IPS DF 19.7 (cell line): ENCODE measurements around the gene ZNF44.

Experiments
- DNase-seq: peaks from one replicate; pipeline ENCODE4 v3.0.0-alpha.2; 2013; ENCODE audit warnings: low read depth, low spot score

Gene ZNF44

DNA sequence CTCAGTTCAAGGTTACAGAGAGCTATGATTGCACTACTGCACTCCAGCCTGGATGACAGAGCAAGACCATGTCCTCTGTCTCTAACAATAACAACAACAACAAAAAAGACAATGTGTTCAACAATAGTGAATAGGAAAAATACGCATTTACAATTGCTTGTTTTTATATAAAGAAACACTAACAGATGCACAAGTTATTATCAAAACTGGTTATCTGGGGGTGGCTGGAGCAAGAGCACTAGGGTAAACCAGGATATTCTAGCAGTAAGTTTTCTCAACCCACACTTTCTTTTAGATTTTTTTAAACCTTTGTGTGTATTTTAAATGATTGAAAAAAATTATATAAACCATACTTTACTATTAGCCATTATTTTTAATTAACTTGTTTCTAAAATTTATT, 33.1 kb downstream of the ZNF44 start:
- no peak for DNase-seq

DNA sequence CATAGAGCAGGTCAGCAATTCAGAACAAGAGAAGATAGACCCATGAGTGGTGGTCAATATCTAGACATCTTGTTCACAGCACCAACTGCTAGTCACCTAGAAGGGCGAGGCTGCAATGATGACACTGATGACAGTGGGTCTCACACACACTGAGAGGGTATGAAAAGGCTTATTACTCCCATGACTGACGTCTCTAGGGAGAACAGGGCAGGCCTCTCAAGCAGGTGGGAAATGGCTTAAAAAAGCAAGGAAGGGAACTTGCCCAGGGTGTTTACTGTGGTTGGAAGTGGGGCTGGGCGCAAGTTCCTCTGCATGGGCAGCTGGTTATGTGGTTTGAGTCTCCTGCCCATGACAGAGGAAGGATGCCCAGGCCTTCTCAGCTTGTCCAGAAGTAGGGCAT, 33.8 kb downstream of the ZNF44 start:
- DNase-seq = no peak

DNA sequence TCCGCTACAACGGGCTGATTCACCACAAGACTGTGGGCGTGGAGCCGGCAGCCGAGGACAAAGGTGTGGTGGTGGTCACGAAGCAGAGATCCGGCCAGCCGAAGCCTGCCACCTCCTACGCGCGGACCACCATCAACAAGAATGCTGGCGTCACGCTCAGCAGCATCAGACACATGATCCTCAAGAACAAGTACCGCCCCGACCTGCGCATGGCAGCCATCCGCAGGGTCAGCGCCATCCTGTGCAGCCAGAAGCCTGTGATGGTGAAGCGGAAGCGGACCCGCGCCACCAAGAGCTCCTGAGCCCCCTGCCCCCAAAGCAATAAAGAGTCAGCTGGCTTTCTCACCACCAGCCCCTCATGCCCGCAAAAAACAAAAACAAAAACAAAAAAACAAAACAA, 34.4 kb downstream of the ZNF44 start:
- no peak for DNase-seq

DNA sequence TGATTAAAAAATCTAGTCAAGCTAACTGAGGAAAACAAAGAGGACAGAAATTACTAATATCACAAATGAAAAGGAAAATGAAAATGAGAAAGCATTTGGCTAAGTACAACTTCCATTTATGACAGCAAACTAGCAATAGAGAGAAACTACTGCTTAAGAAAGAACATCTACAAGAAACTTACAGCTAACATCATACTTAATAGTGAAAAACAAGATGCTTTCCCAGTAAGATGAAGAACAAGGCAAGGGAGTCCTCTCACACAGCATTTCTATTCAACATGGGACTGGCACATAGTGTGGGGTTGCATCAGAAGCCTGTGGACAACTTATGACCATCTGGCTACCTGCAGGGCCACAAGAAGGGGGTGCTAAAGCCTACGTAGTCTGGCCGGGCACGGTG, 39.3 kb downstream of the ZNF44 start:
- no peak for DNase-seq

DNA sequence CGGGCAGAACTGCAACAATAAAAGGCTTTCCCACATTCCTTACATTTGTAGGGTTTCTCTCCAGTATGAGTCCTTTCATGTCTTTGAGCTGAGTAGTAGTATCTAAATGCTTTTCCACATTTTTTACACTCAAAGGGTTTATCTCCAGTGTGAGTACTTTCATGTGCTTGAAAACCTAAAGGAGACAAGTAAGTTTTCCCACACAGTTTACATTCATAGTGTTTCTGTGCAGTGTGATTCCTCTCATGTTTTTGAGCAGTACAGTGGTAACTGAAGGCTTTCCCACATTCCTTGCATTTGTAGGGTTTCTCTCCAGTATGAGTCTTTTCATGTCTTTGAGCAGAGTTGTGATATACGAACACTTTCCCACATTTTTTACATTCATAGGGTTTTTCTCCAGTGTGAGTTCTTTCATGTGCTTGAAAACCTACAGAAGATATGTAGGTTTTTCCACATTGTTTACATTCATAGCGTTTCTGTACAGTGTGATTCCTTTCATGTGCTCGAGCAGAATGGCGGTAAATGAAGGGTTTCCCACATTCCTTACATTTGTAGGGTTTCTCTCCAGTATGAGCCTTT, 47.0 kb downstream of the ZNF44 start:
- no peak for DNase-seq

DNA sequence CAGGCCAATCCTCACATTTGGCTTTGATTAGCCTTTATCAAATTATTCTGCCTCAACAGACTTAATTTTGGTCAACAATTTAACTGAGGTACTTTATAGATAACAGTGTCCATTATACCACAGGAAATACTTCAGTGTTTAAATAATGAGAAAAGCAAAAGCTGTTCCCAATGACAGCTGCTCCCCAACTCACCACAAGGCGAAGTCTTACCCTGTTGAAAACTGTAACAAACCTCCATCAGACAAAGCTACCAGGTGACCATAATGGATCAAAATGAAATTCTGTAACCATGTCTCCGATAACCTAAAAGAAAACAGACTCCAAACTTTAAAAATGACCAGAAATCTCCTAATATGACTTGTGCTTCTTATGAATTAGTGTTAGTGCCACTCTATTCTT, 50.3 kb downstream of the ZNF44 start:
- no peak for DNase-seq

DNA sequence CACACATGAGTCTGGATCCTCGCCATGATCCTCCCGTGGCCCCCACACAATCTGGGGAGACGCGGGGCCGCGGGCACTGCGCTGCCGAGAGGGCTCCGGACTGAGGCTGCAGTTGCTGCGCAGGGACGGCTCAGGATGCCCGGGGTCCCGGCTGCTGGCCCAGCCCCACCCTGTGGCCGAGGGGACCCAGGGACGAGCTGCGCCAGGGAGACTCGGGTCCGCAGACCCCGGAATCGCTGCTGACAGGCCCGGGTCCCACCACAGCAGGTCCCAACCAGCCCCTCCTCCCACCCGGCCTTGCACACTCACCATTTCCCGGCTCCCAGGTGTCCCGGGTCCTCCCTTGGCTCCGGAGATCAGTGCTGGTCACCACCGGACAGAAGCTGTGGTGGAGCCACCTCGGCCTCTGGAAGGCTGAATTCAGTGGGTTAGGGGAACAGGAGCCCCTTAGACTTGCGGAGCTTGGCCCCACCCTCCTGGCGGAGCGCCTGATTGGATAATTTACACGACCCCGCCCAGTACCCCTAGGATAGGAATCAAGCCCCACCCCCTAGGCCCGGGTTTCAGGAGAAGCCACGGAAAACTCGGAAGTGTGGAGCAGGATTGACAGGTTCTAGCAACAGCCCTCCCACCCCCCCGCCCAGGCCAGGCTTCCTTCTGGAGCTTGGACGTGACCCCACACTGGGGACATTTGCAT, 57.4 kb downstream of the ZNF44 start:
- no peak for DNase-seq

DNA sequence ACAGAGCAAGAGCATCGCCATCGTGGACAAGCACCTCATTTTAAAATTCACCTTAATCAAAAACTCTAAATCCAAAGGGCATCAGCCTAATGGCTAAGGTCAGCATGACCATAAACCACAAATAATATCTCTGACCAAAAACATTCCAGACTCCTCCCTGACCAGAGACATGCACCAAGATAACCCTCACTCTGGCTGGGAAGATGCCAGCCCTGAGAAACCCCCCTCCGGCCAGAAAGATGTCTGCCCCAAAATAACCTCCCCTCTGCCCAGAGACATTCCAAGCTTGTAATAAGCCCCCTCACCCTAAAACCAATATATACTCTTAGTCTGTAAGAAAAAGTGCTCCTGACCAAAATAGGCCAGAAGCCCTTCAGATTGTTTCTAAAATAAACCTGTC, 61.7 kb downstream of the ZNF44 start:
- DNase-seq = no peak

DNA sequence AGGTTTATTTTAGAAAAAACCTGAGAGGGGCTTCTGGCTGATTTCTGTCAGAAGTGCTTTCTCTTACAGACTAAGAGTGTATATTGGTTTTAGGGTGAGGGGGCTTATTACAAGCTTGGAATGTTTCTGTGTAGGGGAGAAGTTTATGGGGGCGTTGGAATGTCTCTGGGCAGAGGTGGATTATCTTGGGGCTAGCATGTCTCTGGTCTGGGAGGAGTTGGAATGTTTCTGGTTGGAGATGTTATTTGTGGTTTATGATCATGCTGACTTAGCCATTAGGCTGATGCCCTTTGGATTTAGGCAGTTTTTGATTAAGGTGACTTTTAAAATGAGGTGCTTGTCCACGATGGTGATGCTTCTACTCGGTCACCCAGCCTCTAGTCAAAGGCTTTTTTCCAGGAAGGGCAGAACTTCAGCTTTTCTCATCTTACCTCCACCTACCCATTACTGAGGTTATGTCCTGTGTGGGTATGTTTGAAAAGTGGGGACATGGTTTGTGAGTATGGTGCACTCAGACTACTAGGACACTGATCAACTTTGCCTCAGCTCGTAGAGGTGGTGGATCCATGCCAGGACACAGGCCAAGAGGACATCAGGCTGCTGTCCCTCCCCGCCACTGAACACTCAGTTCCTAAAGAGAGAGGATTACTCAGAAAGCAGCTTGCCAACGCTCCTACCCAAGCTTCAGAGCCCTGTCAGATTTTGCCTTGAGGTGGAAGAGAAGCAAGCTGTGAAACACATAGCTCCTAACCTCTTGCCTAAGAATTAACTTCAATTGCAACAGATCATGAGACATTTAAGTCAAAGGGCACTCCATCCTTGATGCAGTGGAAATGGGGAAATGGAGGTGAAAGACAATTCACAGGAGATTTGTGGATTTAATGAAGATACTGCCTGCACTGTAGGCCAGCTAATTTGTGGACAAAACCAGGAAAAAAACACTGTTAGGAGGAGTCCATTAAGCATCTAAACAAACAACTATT, 63.6 kb downstream of the ZNF44 start:
- no peak for DNase-seq

DNA sequence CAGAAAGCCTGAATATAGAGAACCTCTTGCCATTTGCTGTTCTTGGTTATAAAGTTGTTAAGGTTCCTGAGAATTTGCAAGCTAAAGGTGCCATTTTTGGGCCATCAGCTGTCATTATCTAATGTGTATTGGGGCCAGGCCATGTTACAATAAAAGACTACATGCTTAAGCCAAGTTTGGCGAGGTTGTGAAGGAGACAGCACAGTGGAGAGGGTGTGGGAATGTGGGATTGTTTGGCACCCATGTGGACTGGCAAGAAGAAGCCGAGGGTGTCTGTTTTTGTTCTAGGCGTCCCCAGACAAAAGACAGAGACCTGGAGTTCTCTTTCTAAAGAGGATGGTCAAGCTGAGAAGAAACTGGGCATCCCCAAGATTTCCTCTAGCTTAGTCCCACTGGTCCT, 64.7 kb downstream of the ZNF44 start:
- DNase-seq = no peak

DNA sequence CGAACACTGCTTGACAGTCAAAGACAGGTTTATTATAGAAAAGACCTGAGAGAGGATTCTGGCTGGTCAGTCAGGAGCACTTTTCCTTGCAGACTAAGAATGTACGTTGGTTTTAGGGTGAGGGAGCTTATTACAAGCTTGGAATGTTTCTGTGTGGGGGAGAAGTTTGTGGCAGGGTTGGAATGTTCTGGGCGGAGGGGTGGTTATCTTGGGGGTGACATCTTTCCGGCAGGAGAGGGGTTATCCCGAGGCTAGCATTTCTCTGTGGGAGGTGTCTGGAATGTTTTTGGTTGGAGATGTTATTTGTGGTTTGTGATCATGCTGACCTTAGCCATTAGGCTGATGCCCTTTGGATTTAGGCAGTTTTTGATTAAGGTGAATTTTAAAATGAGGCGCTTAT, 70.0 kb downstream of the ZNF44 start:
- DNase-seq = no peak

DNA sequence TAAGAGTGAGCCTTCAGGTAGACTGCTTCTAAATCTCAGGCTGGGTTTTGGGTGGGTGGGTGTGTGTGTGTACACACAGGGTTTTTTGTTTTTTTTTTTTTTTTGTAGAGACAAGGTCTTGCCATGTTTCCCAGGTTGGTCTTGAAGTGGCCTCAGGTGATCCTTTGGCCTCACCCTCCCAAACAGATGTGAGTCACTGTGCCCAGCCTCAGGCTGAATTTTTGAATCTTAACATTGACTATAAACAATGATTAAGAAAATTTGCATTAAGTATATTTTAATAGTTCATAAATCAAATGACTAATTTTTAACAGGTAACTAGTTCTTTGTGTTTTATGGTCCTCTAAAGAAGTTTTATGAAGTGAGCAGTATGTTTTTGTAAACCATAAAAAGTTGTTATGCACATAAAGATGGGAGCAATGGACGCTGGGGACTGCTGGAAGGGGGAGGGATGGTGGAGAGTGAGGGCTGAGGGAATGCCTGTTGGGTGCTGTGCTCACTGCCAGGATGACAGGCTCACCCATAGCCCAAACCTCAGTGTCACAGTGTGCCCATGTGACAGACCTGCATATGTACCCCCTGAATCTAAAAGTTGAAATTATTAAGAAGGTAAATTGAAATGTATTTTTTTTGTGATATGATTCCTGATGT, 71.6 kb downstream of the ZNF44 start:
- no peak for DNase-seq
